HG03025 (cell line): Measurements from ENCODE around the gene ARL2BP.

ENCODE experiments used
- ATAC-seq: cut with Tn5 transposase; IDR thresholded peaks from one replicate; pipeline ENCODE4 v1.9.1; 2021; ENCODE audit warnings: mild to moderate bottlenecking, moderate library complexity; ENCODE audit not compliant: unreplicated experiment, low FRiP score

The ARL2BP gene

GRCh38 chr16:57234707-57235092 lies 10.4 kb upstream of the ARL2BP start:
- no peak for ATAC-seq

- ATAC-seq, result no peak
Measured at GRCh38 chr16:57235128-57236021, 9.7 kb upstream of the ARL2BP start.

- no peak for ATAC-seq
Measured at GRCh38 chr16:57236022-57236350, 9.1 kb upstream of the ARL2BP start.

- ATAC-seq, result no peak
Measured at GRCh38 chr16:57238682-57239081, 6.4 kb upstream of the ARL2BP start.

GRCh38 chr16:57239107-57239506 lies 6.0 kb upstream of the ARL2BP start:
- no peak for ATAC-seq

GRCh38 chr16:57240851-57241250 lies 4.2 kb upstream of the ARL2BP start:
- ATAC-seq, result no peak

- ATAC-seq, result no peak
Measured at GRCh38 chr16:57242650-57243049, 2.4 kb upstream of the ARL2BP start.

- peak; percentile 22 for ATAC-seq
Measured at GRCh38 chr16:57244463-57244766, 644 bp upstream of the ARL2BP start.

- ATAC-seq, result peak; percentile 18
Measured at GRCh38 chr16:57245472-57246113, 534 bp downstream of the ARL2BP start.

- ATAC-seq, result no peak
Measured at GRCh38 chr16:57251352-57251751, 6.3 kb downstream of the ARL2BP start.

- ATAC-seq, result no peak
Measured at GRCh38 chr16:57252148-57252721, 7.2 kb downstream of the ARL2BP start.

- ATAC-seq, result no peak
Measured at GRCh38 chr16:57253466-57253865, 8.4 kb downstream of the ARL2BP start.

GRCh38 chr16:57255686-57256415 lies 10.8 kb downstream of the ARL2BP start:
- ATAC-seq, result no peak

GRCh38 chr16:57256601-57257395 lies 11.7 kb downstream of the ARL2BP start:
- no peak for ATAC-seq

- ATAC-seq, result no peak
Measured at GRCh38 chr16:57257455-57258070, 12.5 kb downstream of the ARL2BP start.

GRCh38 chr16:57258226-57258909 lies 13.3 kb downstream of the ARL2BP start:
- no peak for ATAC-seq

GRCh38 chr16:57258910-57259475 lies 13.9 kb downstream of the ARL2BP start:
- ATAC-seq, result no peak

- no peak for ATAC-seq
Measured at GRCh38 chr16:57260294-57260929, 15.4 kb downstream of the ARL2BP start.

GRCh38 chr16:57261806-57262205 lies 16.7 kb downstream of the ARL2BP start:
- no peak for ATAC-seq
